HepG2 (cell line): ENCODE measurements around the gene CA4. TPM values are rescaled to one million over a fixed set of nuclear protein-coding genes. Genes with fewer than 3 reads are reported as not detected.

Experiments
- BRD4 ChIP-seq: sonication (generic); formaldehyde crosslinking; IDR thresholded peaks from 2 replicates; pipeline ENCODE4 v1.4.0; 2020; ENCODE audit warnings: missing genetic modification reagents
- EED ChIP-seq: sonication (generic); formaldehyde crosslinking; IDR thresholded peaks from 2 replicates; pipeline ENCODE4 v1.5.0; 2020; ENCODE audit warnings: mild to moderate bottlenecking, missing genetic modification reagents
- FOXA1 ChIP-seq, 2 experiments: fragments of 450-650 bp in 1 of 2; sonication (generic) in 1 of 2; formaldehyde crosslinking in 1 of 2; IDR thresholded peaks; 2 replicates each; pipeline versions ENCODE4 v1.4.0 to v1.6.1; 2016 to 2020; ENCODE audit warnings: missing genetic modification reagents in 1 of 2
- GATAD1 ChIP-seq: IDR thresholded peaks from 2 replicates; pipeline ENCODE4 v1.6.1; 2016; ENCODE audit warnings: missing genetic modification reagents, missing compliant biosample characterization
- MBNL3 ChIP-seq: fragments of 250-450 bp; sonication (Bioruptor Pico); conservative IDR thresholded peaks from 2 replicates; pipeline ENCODE4 v1.8.0; 2022; ENCODE audit warnings: mild to moderate bottlenecking, inconsistent platforms
- PAX8 ChIP-seq: sonication (generic); formaldehyde crosslinking; IDR thresholded peaks from 2 replicates; pipeline ENCODE4 v1.8.0; 2022; ENCODE audit warnings: mild to moderate bottlenecking, missing genetic modification reagents, borderline replicate concordance
- PAXIP1 ChIP-seq: sonication (generic); formaldehyde crosslinking; conservative IDR thresholded peaks from 2 replicates; pipeline ENCODE4 v1.4.0; 2020; ENCODE audit warnings: mild to moderate bottlenecking, missing genetic modification reagents, moderate library complexity
- POGZ ChIP-seq: sonication (generic); formaldehyde crosslinking; IDR thresholded peaks from 2 replicates; pipeline ENCODE4 v1.4.0; 2020; ENCODE audit warnings: mild to moderate bottlenecking, missing genetic modification reagents
- SALL1 ChIP-seq: sonication (generic); formaldehyde crosslinking; IDR thresholded peaks from 2 replicates; pipeline ENCODE4 v1.8.0; 2022; ENCODE audit warnings: mild to moderate bottlenecking, missing genetic modification reagents
- SRY ChIP-seq: sonication (generic); formaldehyde crosslinking; IDR thresholded peaks from 2 replicates; pipeline ENCODE4 v1.8.0; 2022; ENCODE audit warnings: mild to moderate bottlenecking, missing genetic modification reagents
- ZNF253 ChIP-seq: sonication (generic); formaldehyde crosslinking; IDR thresholded peaks from 2 replicates; pipeline ENCODE4 v1.8.0; 2022; ENCODE audit warnings: mild to moderate bottlenecking, missing genetic modification reagents, borderline replicate concordance
- ZNF274 ChIP-seq: sonication (generic); formaldehyde crosslinking; IDR thresholded peaks from 2 replicates; pipeline ENCODE4 v1.5.1; 2020; ENCODE audit warnings: mild to moderate bottlenecking, missing genetic modification reagents
- polyA plus RNA-seq, 8 experiments: library from polyadenylated mRNA; depleted of rRNA in 3 of 8; stranded (reverse) in 7 of 8; unstranded in 1 of 8; fragments of >200 nt; fragmentation: Illumina TruSeq in 4 of 8; extraction: Trizol in 4 of 8; gene quantifications; 2 replicates each; pipeline versions ENCODE4 v1.2.1 to v1.2.3, GENCODE V29; 2011 to 2016; ENCODE audit warnings: low read depth in 4 of 8, missing spikeins in 1 of 8, mixed read lengths in 1 of 8; ENCODE audit not compliant: insufficient read depth in 1 of 8
- total RNA-seq, 5 experiments: library from RNA; depleted of rRNA; stranded (reverse); fragments of >200 nt; fragmentation: Illumina TruSeq; extraction: Trizol; gene quantifications; 2 replicates each; pipeline ENCODE4 v1.2.3, GENCODE V29; 2016; ENCODE audit warnings: low read depth in 1 of 5

CA4 gene
- total and polyA plus RNA-seq, 2 of the 13 experiments (the other 11 are each of a cell fraction or from before 2014, with no cell fraction given): not detected

DNA sequence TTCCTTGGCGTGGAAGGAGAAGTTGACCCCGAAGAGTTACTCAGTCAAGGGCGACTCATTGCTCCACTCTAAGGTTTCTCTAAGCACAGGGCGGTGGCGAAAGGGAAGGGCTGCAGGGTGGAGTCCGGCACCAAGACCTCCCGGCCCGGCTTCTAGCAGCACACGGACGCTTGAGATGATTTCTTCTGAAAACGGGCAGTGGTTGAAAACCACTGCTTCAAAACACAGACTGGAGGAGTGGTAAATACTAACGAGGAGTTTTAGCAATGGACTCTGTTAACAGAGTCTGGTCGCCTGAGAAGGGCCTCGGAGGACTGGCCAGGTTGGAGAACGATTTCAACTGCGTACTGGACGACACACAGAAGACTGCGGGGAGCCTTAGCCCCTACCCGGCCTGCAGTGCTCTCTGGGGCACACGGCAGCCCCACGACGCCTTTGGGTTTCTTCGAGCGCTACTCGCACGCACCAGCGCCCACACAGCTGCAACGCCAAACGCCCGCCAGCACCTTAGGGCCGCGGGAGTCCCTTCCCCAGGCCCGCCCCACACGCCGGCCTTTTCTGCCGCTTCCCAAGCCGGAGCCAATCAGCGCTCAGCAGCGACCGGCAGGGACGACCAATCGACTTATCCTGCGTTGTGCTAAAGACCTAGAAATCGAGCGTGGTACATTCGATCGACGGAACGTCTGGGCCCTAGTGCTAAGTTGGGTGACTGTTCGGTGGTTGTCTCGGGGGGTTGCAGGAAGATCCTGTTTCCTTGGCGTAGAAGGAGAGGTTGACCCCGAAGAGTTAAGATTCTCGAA is 14.4 kb upstream of the CA4 start (continued):
- no peak for TF ChIP-seq PAX8 (CRISPR knock-in tag)
- no peak for TF ChIP-seq FOXA1 (IDR thresholded peaks at IDR 0.05)
- no peak for TF ChIP-seq FOXA1 (CRISPR knock-in tag; IDR thresholded peaks at IDR 0.05)
- peak; percentile 64; the same call in 1 of the 2 replicates for TF ChIP-seq SRY (CRISPR knock-in tag)
- no peak for TF ChIP-seq MBNL3 (CRISPR knock-in tag)
- peak; percentile 91 for TF ChIP-seq SALL1 (CRISPR knock-in tag)
- TF ChIP-seq PAXIP1: no peak
- TF ChIP-seq GATAD1 (CRISPR knock-in tag): peak; percentile 87
- peak; percentile 81; the same call in 1 of the 2 replicates for TF ChIP-seq ZNF274 (CRISPR knock-in tag)
- peak; percentile 84; the same call in 1 of the 2 replicates for TF ChIP-seq EED (CRISPR knock-in tag)
- peak; percentile 86; the same call in 1 of the 2 replicates for TF ChIP-seq BRD4 (CRISPR knock-in tag)
- TF ChIP-seq ZNF253: no peak
- TF ChIP-seq POGZ: peak; percentile 76
